ENCODE measurements around the gene SPACA5.
"Not testable (repeated sequence)": the region's sequence is repeated elsewhere in the genome, so short reads cannot be mapped to it uniquely, and the experiment has no call there.

SPACA5 gene

GRCh38 chrX:48006688-48007087 lies at the start of gene SPACA5:
SPACA5 (plus strand) TSS chrX:48006988; CDS start chrX:48007803, 815 bp downstream.
- in situ Hi-C loops (cut with HindIII; ENCODE audit: low sequenced_read_pairs); H3K4me3 ChIP-seq (ENCODE audit: low read depth, low read length); DNase-seq (ENCODE audit: low read depth, low spot score): not testable (repeated sequence)

GRCh38 chrX:47958206-47958605 lies 48.6 kb upstream of the SPACA5 start:
- in situ Hi-C loops (cut with HindIII; ENCODE audit: low sequenced_read_pairs); DNase-seq (ENCODE audit: low read depth, low spot score); H3K4me3 ChIP-seq (ENCODE audit: low read depth, low read length): not testable (repeated sequence)

GRCh38 chrX:47958761-47959342 lies 47.9 kb upstream of the SPACA5 start:
- DNase-seq (ENCODE audit: low read depth, low spot score), result no peak
- TF ChIP-seq CTCF (IDR thresholded peaks at IDR 0.05; ENCODE audit: low read depth, low read length), result no peak

GRCh38 chrX:47960406-47960805 lies 46.4 kb upstream of the SPACA5 start:
- TF ChIP-seq CTCF (IDR thresholded peaks at IDR 0.05; ENCODE audit: low read depth, low read length), result no peak
- in situ Hi-C loops (cut with HindIII; ENCODE audit: low sequenced_read_pairs), result no loop called here
- DNase-seq (ENCODE audit: low read depth, low spot score), result no peak
- H3K4me3 ChIP-seq (ENCODE audit: low read depth, low read length), result no peak overlapping the region

More at GRCh38 chrX:47958761-47959342, 47.9 kb upstream of the SPACA5 start:
- H3K4me3 ChIP-seq (ENCODE audit: low read depth, low read length), result no peak overlapping the region
- in situ Hi-C loops (cut with HindIII; ENCODE audit: low sequenced_read_pairs), result no loop called here

- H3K4me3 ChIP-seq (ENCODE audit: low read depth, low read length); in situ Hi-C loops (cut with HindIII; ENCODE audit: low sequenced_read_pairs); DNase-seq (ENCODE audit: low read depth, low spot score): not testable (repeated sequence)
Observed at GRCh38 chrX:47961830-47962229, 45.0 kb upstream of the SPACA5 start.

- in situ Hi-C loops (cut with HindIII; ENCODE audit: low sequenced_read_pairs); DNase-seq (ENCODE audit: low read depth, low spot score); H3K4me3 ChIP-seq (ENCODE audit: low read depth, low read length): not testable (repeated sequence)
Observed at GRCh38 chrX:47965526-47965925, 41.3 kb upstream of the SPACA5 start.

- DNase-seq (ENCODE audit: low read depth, low spot score), result no peak
- in situ Hi-C loops (cut with HindIII; ENCODE audit: low sequenced_read_pairs), result no loop called here
- no peak for TF ChIP-seq CTCF (IDR thresholded peaks at IDR 0.05; ENCODE audit: low read depth, low read length)
- no peak overlapping the region for H3K4me3 ChIP-seq (ENCODE audit: low read depth, low read length)
Observed at GRCh38 chrX:47973235-47973634, 33.6 kb upstream of the SPACA5 start.

- TF ChIP-seq CTCF (IDR thresholded peaks at IDR 0.05; ENCODE audit: low read depth, low read length), result no peak
- in situ Hi-C loops (cut with HindIII; ENCODE audit: low sequenced_read_pairs), result no loop called here
- DNase-seq (ENCODE audit: low read depth, low spot score), result no peak
- H3K4me3 ChIP-seq (ENCODE audit: low read depth, low read length), result no peak overlapping the region
Observed at GRCh38 chrX:47976254-47977151, 30.3 kb upstream of the SPACA5 start.

All from astrocyte of the spinal cord (primary cell).